ENCODE results near the gene IMMP2L. TPM values are rescaled to one million over a fixed set of nuclear protein-coding genes. Genes with fewer than 3 reads are reported as not detected.

IMMP2L gene
- total and polyA plus RNA-seq, 2 donors (not counting 3 experiments of a cell fraction or from before 2014, with no cell fraction given), result 9.9 to 11.8 TPM

- Histone ChIP-seq H3K79me2 (ENCODE audit: control insufficient read depth, insufficient read depth, low read length) (no peaks in the 10 kb centered on the region), H2AFZ (ENCODE audit: low read depth, low read length) (no peak overlapping the region), H3K36me3 (ENCODE audit: control insufficient read depth in 2 of 2, extremely low read depth in 1 of 2, insufficient read depth in 2 of 2, low read length in 2 of 2) (no peaks in the 10 kb centered on the region), H3K4me1 (ENCODE audit: control insufficient read depth, extremely low read depth, insufficient read depth, low read length) (no peaks in the 10 kb centered on the region), H3K9me3 (replicated peaks; ENCODE audit: control insufficient read depth, insufficient read depth, low read length) (no peaks in the 10 kb centered on the region), H3K4me2 (ENCODE audit: insufficient read depth, low read length) (no peak overlapping the region), H3K27ac (ENCODE audit: insufficient read depth, low read depth, low read length) (no peak overlapping the region), H4K20me1 (replicated peaks; ENCODE audit: control insufficient read depth, extremely low read depth, insufficient read depth, low read length) (no peaks in the 10 kb centered on the region), H3K9me1 (replicated peaks; ENCODE audit: control insufficient read depth, extremely low read depth, insufficient read depth, low read length) (no peaks in the 10 kb centered on the region), H3K4me3 (replicated peaks in 1 of 3; ENCODE audit: insufficient read depth in 1 of 3, low read depth in 1 of 3, low read length in 3 of 3) (no peak overlapping the region), H3K9ac (replicated peaks; ENCODE audit: extremely low read depth, insufficient read depth, low read length) (no peak overlapping the region), H3K27me3 (ENCODE audit: control insufficient read depth in 2 of 2, insufficient read depth in 2 of 2, low read length in 2 of 2) (no peaks in the 10 kb centered on the region)
- TF ChIP-seq MAX (IDR thresholded peaks at IDR 0.05; ENCODE audit: insufficient read depth, insufficient read length) (no peak), CTCF (IDR thresholded peaks at IDR 0.05; ENCODE audit: extremely low read depth in 1 of 2, insufficient read depth in 1 of 2, low read depth in 1 of 2, low read length in 2 of 2) (no peak), MYC (IDR thresholded peaks at IDR 0.05; ENCODE audit: low read depth, low read length) (no peak), POLR2A (IDR thresholded peaks at IDR 0.05; ENCODE audit: low read depth, low read length) (no peak), JUN (IDR thresholded peaks at IDR 0.05; ENCODE audit: borderline replicate concordance, insufficient read depth, insufficient read length, low read depth) (no peak), EZH2 (IDR thresholded peaks at IDR 0.05; ENCODE audit: borderline replicate concordance, low read depth, low read length, severe bottlenecking) (no peak), FOS (IDR thresholded peaks at IDR 0.05; ENCODE audit: borderline replicate concordance, insufficient read depth, low read length) (no peak), POLR2AphosphoS5 (IDR thresholded peaks at IDR 0.05; ENCODE audit: insufficient read depth, low read depth, low read length) (no peak), GATA2 (IDR thresholded peaks at IDR 0.05; ENCODE audit: insufficient read depth, insufficient read length, low read depth, low read length) (no peak)
- CTCF ChIA-PET, result interaction anchor here (0.7 kb wide), 1 partner anchor 16 kb away, joined by 3 read pairs; no protein-coding TSS in a partner anchor
- POLR2A ChIA-PET, result no interaction called here
- intact Hi-C loops (cut with micrococcal nuclease), result no loop called here
- DNase-seq (ENCODE audit: low read depth, low spot score), result no peak
- dilution Hi-C loops (cut with MboI; ENCODE audit: extremely low pct_ligation_motif_present, low sequenced_read_pairs), result no loop called here
- FAIRE-seq, result no peak
- no TSS peak for BruUV-seq (replicated peaks)
These were observed 86.9 kb downstream of the IMMP2L start for GRCh38 chr7:111475419-111475748.
